ENCODE results near the gene MACO1. TPM values are rescaled to one million over a fixed set of nuclear protein-coding genes. Genes with fewer than 3 reads are reported as not detected.

The MACO1 gene
- total RNA-seq, 1 donor from 2014 or later, result 31.1 TPM

GRCh38 chr1:25524568-25525360 lies 94.1 kb downstream of the MACO1 start:
- DNase-seq (ENCODE audit: low read depth), result no peak

- DNase-seq (ENCODE audit: low read depth), result no peak
Measured at GRCh38 chr1:25525361-25525688, 94.6 kb downstream of the MACO1 start.

- DNase-seq (ENCODE audit: low read depth), result no peak
Measured at GRCh38 chr1:25526753-25527152, 96.1 kb downstream of the MACO1 start.

GRCh38 chr1:25527226-25527846 lies 96.6 kb downstream of the MACO1 start:
- DNase-seq (ENCODE audit: low read depth), result no peak

- no peak for DNase-seq (ENCODE audit: low read depth)
Measured at GRCh38 chr1:25527946-25528595, 97.4 kb downstream of the MACO1 start.

GRCh38 chr1:25528881-25529517 lies 98.3 kb downstream of the MACO1 start:
- DNase-seq (ENCODE audit: low read depth), result no peak

- DNase-seq (ENCODE audit: low read depth), result no peak
Measured at GRCh38 chr1:25529518-25530185, 99.0 kb downstream of the MACO1 start.

GRCh38 chr1:25530186-25531081 lies 99.7 kb downstream of the MACO1 start:
- no peak for DNase-seq (ENCODE audit: low read depth)

- DNase-seq (ENCODE audit: low read depth), result no peak
Measured at GRCh38 chr1:25531082-25531461, 100.4 kb downstream of the MACO1 start.

- no peak for DNase-seq (ENCODE audit: low read depth)
Measured at GRCh38 chr1:25532970-25533369, 102.3 kb downstream of the MACO1 start.

GRCh38 chr1:25533775-25534409 lies 103.2 kb downstream of the MACO1 start:
- DNase-seq (ENCODE audit: low read depth), result no peak

GRCh38 chr1:25534410-25534788 lies 103.7 kb downstream of the MACO1 start:
- DNase-seq (ENCODE audit: low read depth), result peak; percentile 49

- no peak for DNase-seq (ENCODE audit: low read depth)
Measured at GRCh38 chr1:25536124-25536523, 105.4 kb downstream of the MACO1 start.

- DNase-seq (ENCODE audit: low read depth), result no peak
Measured at GRCh38 chr1:25537153-25537831, 106.6 kb downstream of the MACO1 start.

- no peak for DNase-seq (ENCODE audit: low read depth)
Measured at GRCh38 chr1:25538191-25538767, 107.6 kb downstream of the MACO1 start.

GRCh38 chr1:25540750-25541342 lies 110.1 kb downstream of the MACO1 start:
- no peak for DNase-seq (ENCODE audit: low read depth)

- DNase-seq (ENCODE audit: low read depth), result no peak
Measured at GRCh38 chr1:25541425-25541824, 110.7 kb downstream of the MACO1 start.

- DNase-seq (ENCODE audit: low read depth), result no peak
Measured at GRCh38 chr1:25541889-25542658, 111.4 kb downstream of the MACO1 start.
